ENCODE measurements around the gene ADORA1. TPM values are rescaled to one million over a fixed set of nuclear protein-coding genes. Genes with fewer than 3 reads are reported as not detected.
A peak's percentile ranks its signal among the peaks of the same experiment; 100 is the strongest.

Gene ADORA1
- polyA plus RNA-seq, 1 experiment = 2.4 TPM

DNA sequence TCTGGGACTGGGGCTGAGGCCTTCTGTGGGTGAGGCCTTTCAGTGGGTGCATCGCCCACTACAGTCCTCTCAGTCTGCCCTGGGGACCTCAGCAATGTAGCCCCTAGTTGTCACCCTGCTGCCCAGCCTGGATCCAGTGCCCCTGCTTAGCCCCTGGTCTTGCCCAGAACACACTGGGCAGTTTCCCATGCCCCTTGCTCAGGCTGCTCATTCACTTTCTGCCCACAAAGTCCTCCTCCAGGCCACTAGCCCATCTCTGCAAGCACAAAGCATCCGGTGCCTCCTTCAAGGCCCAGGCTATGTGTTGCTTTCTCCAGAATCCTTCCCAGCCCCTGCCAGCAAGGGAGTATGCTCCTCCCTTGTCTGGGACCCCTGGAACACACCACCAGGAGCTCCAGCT lies 5.4 kb upstream of the ADORA1 start:
- CTCF ChIA-PET = interaction anchor here (1.1 to 14.0 kb wide), 4 partner anchors 10 to 94 kb away, joined by 3 to 282 read pairs (median 93); partner anchors contain the start of gene MYBPH
- no peak for DNase-seq (ENCODE audit: low read depth)
- POLR2A ChIA-PET = no interaction called here
- H3K36me3 ChIP-seq (ENCODE audit: control insufficient read depth, insufficient read depth, low read length) = no peaks in the 10 kb centered on the region
- H3K27me3 ChIP-seq (ENCODE audit: control insufficient read depth, insufficient read depth, low read length) = peaks cover 28% of the 10 kb centered on the region
- TF ChIP-seq, protein P1, sequence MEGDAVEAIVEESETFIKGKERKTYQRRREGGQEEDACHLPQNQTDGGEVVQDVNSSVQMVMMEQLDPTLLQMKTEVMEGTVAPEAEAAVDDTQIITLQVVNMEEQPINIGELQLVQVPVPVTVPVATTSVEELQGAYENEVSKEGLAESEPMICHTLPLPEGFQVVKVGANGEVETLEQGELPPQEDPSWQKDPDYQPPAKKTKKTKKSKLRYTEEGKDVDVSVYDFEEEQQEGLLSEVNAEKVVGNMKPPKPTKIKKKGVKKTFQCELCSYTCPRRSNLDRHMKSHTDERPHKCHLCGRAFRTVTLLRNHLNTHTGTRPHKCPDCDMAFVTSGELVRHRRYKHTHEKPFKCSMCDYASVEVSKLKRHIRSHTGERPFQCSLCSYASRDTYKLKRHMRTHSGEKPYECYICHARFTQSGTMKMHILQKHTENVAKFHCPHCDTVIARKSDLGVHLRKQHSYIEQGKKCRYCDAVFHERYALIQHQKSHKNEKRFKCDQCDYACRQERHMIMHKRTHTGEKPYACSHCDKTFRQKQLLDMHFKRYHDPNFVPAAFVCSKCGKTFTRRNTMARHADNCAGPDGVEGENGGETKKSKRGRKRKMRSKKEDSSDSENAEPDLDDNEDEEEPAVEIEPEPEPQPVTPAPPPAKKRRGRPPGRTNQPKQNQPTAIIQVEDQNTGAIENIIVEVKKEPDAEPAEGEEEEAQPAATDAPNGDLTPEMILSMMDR (IDR thresholded peaks at IDR 0.05; ENCODE audit: insufficient read depth, low read depth, low read length) = no peak
- H3K4me3 ChIP-seq (ENCODE audit: low read depth, low read length) = no peak overlapping the region

DNA sequence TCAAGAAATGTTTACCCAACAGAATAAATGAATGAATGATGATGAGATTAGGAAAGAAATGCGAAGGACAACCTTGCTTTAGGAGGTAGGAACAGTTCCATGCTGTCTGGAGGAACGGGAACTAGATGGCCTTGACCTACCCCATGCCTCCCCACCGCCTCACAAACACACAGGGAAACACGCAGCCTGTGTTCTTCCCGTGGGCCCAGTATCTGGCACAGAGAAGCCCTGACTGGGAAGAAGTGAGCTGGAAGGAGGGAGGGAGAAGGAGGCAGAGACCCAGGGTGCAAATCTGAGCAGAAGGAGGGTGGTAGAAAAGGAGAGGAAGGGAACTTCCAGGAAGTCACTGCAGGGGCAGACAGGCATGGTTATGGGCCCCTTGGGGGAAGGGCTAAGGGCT lies 3.5 kb upstream of the ADORA1 start:
- no peak for DNase-seq (ENCODE audit: low read depth)
- ChIA-PET CTCF (interaction anchor here (1.3 to 14.0 kb wide), 3 partner anchors 11 to 92 kb away, joined by 4 to 282 read pairs (median 183); partner anchors contain the start of gene MYBPH), POLR2A (no interaction called here)
- TF ChIP-seq, protein P1 (IDR thresholded peaks at IDR 0.05; ENCODE audit: insufficient read depth, low read depth, low read length) = no peak
- peaks cover 19% of the 10 kb centered on the region for H3K27me3 ChIP-seq (ENCODE audit: control insufficient read depth, insufficient read depth, low read length)
- H3K4me3 ChIP-seq (ENCODE audit: low read depth, low read length) = no peak overlapping the region
- H3K36me3 ChIP-seq (ENCODE audit: control insufficient read depth, insufficient read depth, low read length) = no peaks in the 10 kb centered on the region

DNA sequence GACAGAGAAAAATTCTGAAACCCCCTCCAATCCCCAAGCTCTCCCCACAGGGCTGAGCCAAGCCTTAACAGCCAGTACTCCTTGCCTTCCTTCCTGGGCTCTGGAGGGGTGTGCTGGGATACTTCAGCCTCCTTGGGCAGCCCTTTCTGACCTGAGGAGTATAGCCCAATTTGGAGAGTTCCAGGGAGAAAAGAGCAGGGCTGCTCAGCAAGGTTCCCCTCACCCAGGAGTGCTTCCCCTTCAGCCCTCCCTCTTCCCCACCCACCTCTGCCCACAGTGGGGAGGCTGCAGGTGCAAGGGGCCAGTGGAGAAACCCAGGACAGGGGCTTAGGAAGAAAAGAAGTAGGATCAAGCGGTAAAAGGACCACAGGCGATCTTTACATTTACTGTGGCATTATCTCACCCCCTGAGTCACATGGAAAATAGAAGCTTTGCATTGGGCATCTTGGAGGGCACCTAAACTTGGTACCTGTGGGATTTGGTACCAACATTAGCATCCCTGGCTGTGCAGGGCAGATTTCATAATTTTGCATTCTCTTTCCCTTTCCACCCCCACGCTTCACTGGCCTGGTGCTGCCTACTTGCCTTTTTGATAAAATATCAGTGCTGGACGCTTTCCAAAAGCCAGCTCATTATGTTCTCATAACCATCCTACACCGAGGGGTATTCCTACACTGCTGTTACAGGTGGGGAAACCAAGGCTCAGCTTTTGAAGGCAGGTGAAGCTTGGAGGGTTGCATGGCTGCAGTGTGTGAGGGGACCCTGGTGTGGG lies 2.8 kb upstream of the ADORA1 start:
- TF ChIP-seq, protein P1 (IDR thresholded peaks at IDR 0.05; ENCODE audit: insufficient read depth, low read depth, low read length) = no peak
- ChIA-PET CTCF (interaction anchor here (0.7 to 14.0 kb wide), 7 partner anchors 20 to 468 kb away, joined by 3 to 183 read pairs (median 53); partner anchors contain the start of genes CHIT1 and MYBPH), POLR2A (no interaction called here)
- H3K4me3 ChIP-seq (ENCODE audit: low read depth, low read length) = no peak overlapping the region
- DNase-seq (ENCODE audit: low read depth) = no peak
- no peaks in the 10 kb centered on the region for H3K36me3 ChIP-seq (ENCODE audit: control insufficient read depth, insufficient read depth, low read length)
- peaks cover 18% of the 10 kb centered on the region for H3K27me3 ChIP-seq (ENCODE audit: control insufficient read depth, insufficient read depth, low read length)

DNA sequence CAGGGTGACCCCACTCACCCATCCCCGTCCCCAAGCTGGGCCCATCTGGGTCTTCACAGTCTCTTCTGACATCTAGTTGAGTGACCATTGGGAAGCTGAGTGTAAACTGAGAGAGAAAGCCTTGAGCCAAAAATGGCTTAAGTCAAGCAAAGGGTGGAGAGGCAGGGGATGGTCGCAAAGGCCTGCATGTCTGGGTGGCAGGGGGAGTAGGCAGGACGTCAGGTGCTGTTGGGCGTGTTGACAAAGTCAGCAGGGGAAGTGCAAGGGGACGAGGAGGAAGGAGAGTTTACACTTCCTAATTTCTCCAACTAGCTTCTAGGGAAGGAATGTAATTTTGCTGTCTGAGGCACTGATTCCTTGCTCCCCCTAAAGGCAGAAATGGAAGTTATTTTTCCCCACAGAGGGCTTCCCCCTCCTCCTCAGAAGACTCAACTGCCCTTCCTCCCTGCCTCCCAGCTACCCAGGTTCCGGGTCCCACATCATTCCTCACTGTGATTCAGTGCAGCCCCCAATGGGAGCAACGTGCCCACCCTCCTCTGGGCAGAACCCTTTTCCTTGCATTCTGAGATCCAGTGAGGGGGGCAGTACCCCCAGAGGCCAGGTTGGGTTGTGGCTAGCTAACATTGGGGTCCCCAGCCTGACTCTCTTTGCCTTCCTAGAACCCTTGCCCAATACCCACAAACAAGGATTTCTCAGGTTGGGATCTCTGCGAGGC lies 1.2 kb upstream of the ADORA1 start:
- TF ChIP-seq, protein P1 (IDR thresholded peaks at IDR 0.05; ENCODE audit: insufficient read depth, low read depth, low read length) = peak; percentile 67
- ChIA-PET CTCF (interaction anchor here (0.6 to 14.0 kb wide), 23 partner anchors 8 to 143 kb away, joined by 3 to 183 read pairs (median 3); partner anchors contain the start of genes CHIT1 and MYBPH), POLR2A (interaction anchor here (1.1 kb wide), 1 partner anchor 9 kb away, joined by 12 read pairs; no protein-coding TSS in a partner anchor)
- DNase-seq (ENCODE audit: low read depth) = no peak
- Histone ChIP-seq H3K36me3 (ENCODE audit: control insufficient read depth, insufficient read depth, low read length) (no peaks in the 10 kb centered on the region), H3K27me3 (ENCODE audit: control insufficient read depth, insufficient read depth, low read length) (peaks cover 11% of the 10 kb centered on the region), H3K4me3 (ENCODE audit: low read depth, low read length) (no peak overlapping the region)
